Activated T-helper 17 cell treated with anti-CD3 and anti-CD28 coated beads, Interleukin-2, amount 50 U/mL, for 72 hours (primary cell): ENCODE results near the gene FHOD3. TPM values are rescaled to one million over a fixed set of nuclear protein-coding genes. Genes with fewer than 3 reads are reported as not detected.
"Not testable (repeated sequence)": the region's sequence is repeated elsewhere in the genome, so short reads cannot be mapped to it uniquely, and the experiment has no call there.

ENCODE experiments used
- ATAC-seq: fragments of 150-1000 bp; cut with Tn5 transposase; replicated peaks from 2 replicates; pipeline ENCODE4 v1.10.0; 2021; ENCODE audit warnings: mild to moderate bottlenecking, moderate library complexity
- H3K27ac Mint-ChIP-seq: one replicate; pipeline ENCODE4 v1.8.0; 2022; ENCODE audit warnings: mixed read lengths
- H3K27me3 Mint-ChIP-seq: one replicate; pipeline ENCODE4 v1.8.0; 2022; ENCODE audit warnings: mixed read lengths
- H3K36me3 Mint-ChIP-seq: one replicate; pipeline ENCODE4 v1.8.0; 2022; ENCODE audit warnings: low read depth, mild to moderate bottlenecking, mixed read lengths
- H3K4me1 Mint-ChIP-seq: one replicate; pipeline ENCODE4 v1.8.0; 2022; ENCODE audit warnings: mixed read lengths
- H3K4me3 Mint-ChIP-seq: one replicate; pipeline ENCODE4 v1.8.0; 2022; ENCODE audit warnings: mild to moderate bottlenecking, mixed read lengths
- H3K9me3 Mint-ChIP-seq: one replicate; pipeline ENCODE4 v1.8.0; 2022; ENCODE audit warnings: mixed read lengths
- total RNA-seq, 2 donors: library from RNA; stranded (reverse); gene quantifications; one replicate each; pipeline ENCODE4 v1.2.3, GENCODE V29; 2022

The FHOD3 gene
- total RNA-seq, 2 donors from 2014 or later, result not detected

DNA sequence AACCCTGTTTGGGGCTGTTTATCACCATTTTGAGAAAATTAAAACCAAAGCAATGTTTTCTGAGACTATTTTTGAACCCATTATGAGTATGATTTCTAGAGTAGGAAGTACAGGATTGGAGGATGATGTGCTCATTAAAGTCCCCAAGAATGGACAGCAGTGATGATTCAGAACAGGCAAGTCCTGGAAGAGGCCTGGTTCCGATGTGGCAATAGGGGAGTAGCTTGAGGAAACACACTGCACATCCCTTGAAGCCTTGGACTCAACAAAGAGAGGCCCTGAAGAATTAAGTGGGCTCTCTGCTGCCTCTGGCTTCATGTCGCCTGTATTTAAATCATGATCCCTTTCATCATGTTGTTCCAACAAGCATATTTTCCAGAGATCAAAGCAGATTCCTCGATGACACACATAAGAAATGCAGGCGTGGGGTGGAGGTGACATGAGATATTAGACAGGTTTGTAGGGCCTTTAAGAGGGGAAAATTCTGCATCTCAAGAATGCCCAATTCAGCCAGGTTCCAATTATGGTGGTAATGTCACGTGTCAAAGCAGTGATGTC, 242.2 kb downstream of the FHOD3 start:
- Mint-ChIP-seq H3K27me3 (peaks cover 2% of the 10 kb centered on the region), H3K4me3 (no peak overlapping the region), H3K27ac (no peak overlapping the region), H3K4me1 (no peaks in the 10 kb centered on the region), H3K9me3 (no peaks in the 10 kb centered on the region), H3K36me3 (no peaks in the 10 kb centered on the region)
- no peak for ATAC-seq

DNA sequence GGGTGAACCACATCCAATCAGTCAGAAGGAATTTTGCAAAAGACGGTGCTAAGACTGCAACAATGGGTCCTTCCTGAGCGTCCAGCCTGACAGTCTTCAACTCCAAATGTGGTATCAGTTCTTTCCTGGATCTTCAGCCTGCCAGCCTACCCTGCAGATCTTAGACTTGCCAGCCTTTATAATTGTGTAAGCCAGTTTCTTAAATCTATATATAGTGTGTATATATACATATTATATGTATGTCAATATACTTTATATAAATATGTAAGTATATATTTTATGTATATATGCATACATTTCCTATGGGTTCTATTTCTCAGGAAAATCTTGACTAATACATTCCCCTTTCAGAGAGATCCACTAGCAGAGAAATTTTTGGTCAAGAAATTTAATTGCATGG, 245.5 kb downstream of the FHOD3 start:
- ATAC-seq, result no peak
- no peak overlapping the region for H3K27ac Mint-ChIP-seq
- H3K9me3 Mint-ChIP-seq, result no peaks in the 10 kb centered on the region
- no peaks in the 10 kb centered on the region for H3K4me1 Mint-ChIP-seq
- H3K27me3 Mint-ChIP-seq, result no peaks in the 10 kb centered on the region
- H3K36me3 Mint-ChIP-seq, result no peaks in the 10 kb centered on the region
- no peak overlapping the region for H3K4me3 Mint-ChIP-seq

DNA sequence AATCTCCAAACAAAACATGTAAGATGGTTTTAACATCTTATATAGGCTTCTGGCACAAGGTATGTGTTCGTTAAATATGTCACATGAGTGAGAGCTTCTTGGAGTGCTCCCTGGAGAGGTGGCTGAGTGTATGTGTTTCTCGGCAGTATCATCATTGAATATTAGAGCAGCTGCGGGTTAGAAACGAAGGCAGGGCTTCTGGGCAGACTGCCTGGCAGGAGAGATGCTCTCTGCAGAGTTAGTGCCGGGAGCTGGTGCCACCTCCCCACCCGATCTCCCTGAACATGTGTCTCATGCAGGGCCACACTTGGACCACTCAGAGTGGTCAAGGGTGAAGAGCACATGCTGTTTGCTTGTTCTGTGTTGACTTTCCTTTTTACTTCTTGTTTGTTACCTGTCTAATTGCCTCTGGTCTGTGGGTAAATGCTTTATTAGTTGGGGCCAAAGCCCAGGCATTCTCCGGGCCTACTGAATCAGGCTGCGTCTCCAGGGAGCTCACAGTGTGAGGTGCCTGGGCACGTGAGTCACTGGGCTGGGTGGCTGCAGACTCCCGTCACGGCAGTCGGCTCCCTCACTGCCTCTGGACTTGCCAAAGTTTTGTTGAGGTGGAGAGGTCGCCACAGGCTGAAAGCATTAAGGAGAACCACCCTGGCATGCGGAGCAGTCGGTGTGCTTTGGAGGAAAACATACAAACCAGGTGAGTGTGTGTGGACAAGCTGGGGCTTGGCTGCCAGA, 246.6 kb downstream of the FHOD3 start:
- no peaks in the 10 kb centered on the region for H3K4me1 Mint-ChIP-seq
- no peak overlapping the region for H3K27ac Mint-ChIP-seq
- H3K9me3 Mint-ChIP-seq, result no peaks in the 10 kb centered on the region
- no peaks in the 10 kb centered on the region for H3K27me3 Mint-ChIP-seq
- H3K36me3 Mint-ChIP-seq, result no peaks in the 10 kb centered on the region
- no peak for ATAC-seq
- no peak overlapping the region for H3K4me3 Mint-ChIP-seq

DNA sequence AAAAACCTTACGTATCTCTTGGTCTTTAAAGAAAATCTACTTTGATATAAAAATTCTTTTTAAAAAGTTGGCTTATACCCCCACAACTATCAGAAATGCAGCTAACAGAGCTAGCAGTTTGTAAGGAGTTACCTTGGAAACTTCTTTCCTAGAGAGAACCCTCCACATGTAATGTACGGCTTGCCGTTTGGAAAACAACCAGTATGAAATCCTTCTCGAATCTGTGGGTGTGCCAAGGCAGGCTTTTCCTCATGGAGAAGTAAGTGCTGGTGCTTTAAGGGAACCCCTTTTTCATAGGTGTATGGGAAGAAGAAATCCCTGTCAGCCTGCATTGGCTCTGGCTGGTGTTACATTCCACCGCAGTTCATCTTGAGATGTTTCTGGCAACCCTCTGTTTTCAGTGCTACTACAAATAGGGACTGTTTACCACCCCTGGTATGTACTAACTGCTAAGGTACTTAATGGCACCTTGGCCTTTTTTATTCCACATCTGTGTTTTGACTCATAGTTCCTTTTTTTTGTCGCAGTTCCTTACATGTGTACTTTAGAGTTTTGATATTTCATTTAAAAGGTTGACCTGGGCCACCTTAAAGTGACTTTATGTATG, 248.4 kb downstream of the FHOD3 start:
- Mint-ChIP-seq H3K27ac (no peak overlapping the region), H3K4me1 (no peaks in the 10 kb centered on the region), H3K27me3 (no peaks in the 10 kb centered on the region), H3K4me3 (no peak overlapping the region), H3K36me3 (no peaks in the 10 kb centered on the region), H3K9me3 (no peaks in the 10 kb centered on the region)
- ATAC-seq, result no peak

DNA sequence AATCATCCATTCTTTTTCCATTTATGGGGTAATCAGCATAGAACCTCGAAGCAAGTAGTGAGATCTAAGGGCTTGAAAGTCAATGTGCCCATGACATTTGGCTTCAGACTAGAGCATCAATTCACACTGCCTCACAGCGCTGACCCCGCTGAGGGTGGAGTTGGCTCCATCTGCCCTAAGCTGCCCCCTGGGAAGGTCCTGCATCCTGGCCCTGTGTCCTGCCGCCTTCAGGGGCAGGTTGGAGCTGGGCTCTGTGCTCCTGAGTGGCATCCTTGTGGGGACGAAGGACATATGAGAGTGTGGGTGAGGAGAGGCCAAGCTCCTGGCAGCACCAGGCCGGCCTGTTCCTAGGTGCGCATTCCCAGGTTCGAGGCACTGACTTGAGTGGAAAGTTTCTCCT, 249.4 kb downstream of the FHOD3 start:
- H3K36me3 Mint-ChIP-seq, result no peaks in the 10 kb centered on the region
- H3K27ac Mint-ChIP-seq, result no peak overlapping the region
- no peaks in the 10 kb centered on the region for H3K4me1 Mint-ChIP-seq
- H3K4me3 Mint-ChIP-seq, result no peak overlapping the region
- no peak for ATAC-seq
- no peaks in the 10 kb centered on the region for H3K9me3 Mint-ChIP-seq
- no peaks in the 10 kb centered on the region for H3K27me3 Mint-ChIP-seq

DNA sequence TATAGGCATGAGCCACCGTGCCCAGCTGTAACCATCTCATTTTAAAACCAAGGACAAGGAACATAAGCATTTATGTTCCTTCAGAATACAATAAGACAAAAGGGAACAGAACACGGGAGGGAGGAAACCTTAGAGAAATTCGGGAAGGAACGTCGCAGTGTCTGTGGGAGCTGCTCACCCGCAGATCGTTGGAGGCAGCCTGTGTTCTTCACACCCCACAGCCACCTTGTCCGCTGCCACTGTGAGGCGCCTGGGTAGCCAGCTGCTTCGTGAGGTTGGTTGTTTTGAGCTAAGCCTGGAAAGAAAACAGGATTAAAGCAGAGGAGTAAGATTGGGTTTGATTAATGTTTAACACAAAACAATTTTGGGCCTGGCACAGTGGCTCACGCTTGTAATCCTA, 250.0 kb downstream of the FHOD3 start:
- H3K27ac Mint-ChIP-seq, result no peak overlapping the region
- no peaks in the 10 kb centered on the region for H3K9me3 Mint-ChIP-seq
- H3K27me3 Mint-ChIP-seq, result peaks cover 3% of the 10 kb centered on the region
- no peak overlapping the region for H3K4me3 Mint-ChIP-seq
- no peak for ATAC-seq
- no peaks in the 10 kb centered on the region for H3K36me3 Mint-ChIP-seq
- H3K4me1 Mint-ChIP-seq, result no peaks in the 10 kb centered on the region

DNA sequence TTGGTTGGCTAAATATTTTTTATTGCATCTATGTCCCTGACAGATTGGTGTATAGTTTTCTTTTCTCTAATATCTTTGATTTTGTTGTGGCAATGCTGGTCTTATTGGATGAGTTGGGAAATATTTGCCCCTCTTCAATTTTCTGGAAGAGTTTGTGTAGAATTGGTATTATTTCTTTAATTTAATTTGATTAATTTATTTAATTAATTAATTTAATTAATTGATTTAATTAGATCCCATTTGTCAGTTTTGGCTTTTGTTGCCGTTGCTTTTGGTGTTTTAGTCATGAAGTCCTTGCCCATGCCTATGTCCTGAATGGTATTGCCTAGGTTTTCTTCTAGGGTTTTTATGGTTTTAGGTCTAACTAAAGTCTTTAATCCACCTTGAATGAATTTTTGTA, 253.8 kb downstream of the FHOD3 start:
- not testable (repeated sequence) for H3K27ac Mint-ChIP-seq, ATAC-seq, H3K4me1 Mint-ChIP-seq, H3K4me3 Mint-ChIP-seq, H3K27me3 Mint-ChIP-seq, H3K36me3 Mint-ChIP-seq, H3K9me3 Mint-ChIP-seq

DNA sequence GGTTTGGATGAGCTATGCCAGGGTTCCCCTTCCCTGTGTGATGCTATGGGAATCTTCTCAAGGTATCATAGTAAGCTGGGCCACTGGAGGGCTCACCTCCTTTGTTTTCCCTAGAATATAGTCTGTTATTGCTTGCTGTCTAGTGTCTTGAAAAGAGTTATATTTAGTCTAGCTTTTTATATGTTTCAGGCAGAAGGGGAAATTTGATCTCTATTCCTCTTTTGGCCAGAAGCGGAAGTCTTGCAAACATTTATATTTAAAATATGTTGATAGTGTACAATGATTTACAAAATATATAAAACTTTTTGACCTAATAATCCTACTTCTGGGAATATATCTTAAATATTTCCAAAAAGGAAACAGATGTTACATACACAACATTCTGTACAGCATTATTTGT, 260.7 kb downstream of the FHOD3 start:
- H3K9me3 Mint-ChIP-seq, result no peaks in the 10 kb centered on the region
- no peak for ATAC-seq
- H3K27ac Mint-ChIP-seq, result no peak overlapping the region
- H3K4me1 Mint-ChIP-seq, result no peaks in the 10 kb centered on the region
- no peak overlapping the region for H3K4me3 Mint-ChIP-seq
- H3K36me3 Mint-ChIP-seq, result no peaks in the 10 kb centered on the region
- peaks cover 15% of the 10 kb centered on the region for H3K27me3 Mint-ChIP-seq

DNA sequence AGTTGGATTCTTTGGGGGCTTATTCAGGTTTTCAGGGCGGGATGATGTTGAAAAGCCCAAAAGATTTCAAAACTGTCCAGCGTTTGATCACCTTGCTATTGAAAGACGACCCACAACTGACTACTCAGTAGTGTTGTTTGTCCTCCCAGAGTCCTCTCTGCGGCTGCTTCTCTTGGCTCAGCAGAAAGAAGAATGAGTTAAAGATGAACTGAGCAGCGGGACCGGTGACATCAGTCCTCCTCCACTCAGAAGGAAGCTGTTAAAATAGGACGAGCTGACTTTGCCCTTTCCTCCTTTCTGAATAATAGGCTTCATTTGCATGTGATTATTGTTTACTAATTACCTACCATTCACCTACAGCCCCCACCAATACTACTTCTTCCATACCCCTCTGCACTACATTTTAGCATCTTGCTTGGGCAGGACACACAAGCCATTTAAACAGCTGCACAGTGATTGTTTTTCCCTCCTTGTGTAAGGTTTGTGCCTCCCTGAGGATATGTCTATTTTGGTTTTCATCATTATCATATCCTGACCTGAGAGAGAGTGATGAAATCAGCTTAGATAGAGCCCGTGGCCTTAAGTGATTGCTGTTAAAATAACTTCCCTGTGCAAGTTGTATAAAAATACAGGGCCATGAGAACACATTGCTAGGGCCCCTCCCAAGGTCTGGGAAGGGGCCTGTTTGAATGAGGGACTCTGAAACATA, 261.8 kb downstream of the FHOD3 start:
- Mint-ChIP-seq H3K4me3 (no peak overlapping the region), H3K9me3 (no peaks in the 10 kb centered on the region), H3K27me3 (peaks cover 17% of the 10 kb centered on the region), H3K4me1 (no peaks in the 10 kb centered on the region), H3K27ac (no peak overlapping the region), H3K36me3 (no peaks in the 10 kb centered on the region)
- no peak for ATAC-seq

DNA sequence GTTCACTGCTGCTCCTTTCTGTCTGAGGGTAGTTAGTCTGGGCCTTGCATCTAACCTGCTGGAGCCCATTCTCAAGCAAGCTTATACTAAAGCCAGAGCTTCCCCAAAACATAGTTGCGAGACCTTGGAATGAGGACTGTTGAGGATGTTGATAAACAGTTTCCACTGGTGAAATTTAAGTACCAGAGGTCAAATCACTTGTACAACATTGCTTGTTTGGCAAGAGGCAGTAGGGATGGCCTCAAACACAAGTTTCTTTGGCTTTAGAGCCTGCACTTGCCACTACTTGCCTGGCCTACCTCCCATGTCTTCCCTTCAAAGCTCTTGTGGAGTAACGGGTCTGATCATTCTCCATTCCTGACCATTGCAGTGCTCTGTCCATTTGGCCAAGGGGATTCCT, 262.7 kb downstream of the FHOD3 start:
- Mint-ChIP-seq H3K27ac (no peak overlapping the region), H3K27me3 (peaks cover 23% of the 10 kb centered on the region), H3K4me3 (no peak overlapping the region), H3K36me3 (no peaks in the 10 kb centered on the region), H3K9me3 (no peaks in the 10 kb centered on the region), H3K4me1 (no peaks in the 10 kb centered on the region)
- ATAC-seq, result no peak

DNA sequence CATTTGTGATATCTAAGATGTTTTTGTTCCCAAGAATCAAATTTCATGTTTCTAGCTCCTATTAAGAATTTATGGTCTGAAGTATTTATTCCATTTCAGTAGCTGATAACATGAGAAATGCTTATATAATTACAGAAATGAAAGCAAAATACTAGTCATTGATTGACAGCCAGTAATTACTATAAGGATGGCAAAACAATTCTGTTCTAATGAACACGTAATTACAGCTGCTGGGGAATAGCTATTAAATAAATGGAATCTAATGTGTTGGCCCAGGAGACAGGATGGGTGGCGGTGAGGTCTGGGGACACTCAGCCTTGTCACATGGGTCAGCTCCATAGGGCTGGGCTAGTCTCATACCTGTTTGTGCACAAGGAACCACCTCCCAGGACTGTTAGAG, 263.5 kb downstream of the FHOD3 start:
- Mint-ChIP-seq H3K4me3 (no peak overlapping the region), H3K27ac (no peak overlapping the region), H3K4me1 (no peaks in the 10 kb centered on the region), H3K27me3 (peaks cover 28% of the 10 kb centered on the region), H3K9me3 (no peaks in the 10 kb centered on the region), H3K36me3 (no peaks in the 10 kb centered on the region)
- ATAC-seq, result no peak

DNA sequence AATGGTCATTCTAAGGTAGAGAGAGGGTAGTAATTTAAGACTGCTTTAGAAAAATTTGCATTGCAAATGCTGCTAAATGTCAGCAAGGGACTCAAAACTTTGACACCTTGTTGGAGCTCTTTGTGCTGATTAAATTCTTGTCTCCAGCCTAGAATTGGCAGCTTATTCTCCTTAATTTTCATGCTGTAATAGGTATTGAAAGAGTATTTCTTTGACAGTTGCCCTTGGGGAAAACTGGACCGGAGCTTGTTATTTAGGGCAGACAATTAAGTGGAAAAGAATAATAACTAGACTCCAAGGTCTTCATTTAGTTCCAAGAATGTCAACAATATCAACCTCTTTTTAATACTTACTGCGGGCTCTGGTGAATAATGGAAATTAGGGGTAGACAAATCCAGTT, 267.3 kb downstream of the FHOD3 start:
- no peaks in the 10 kb centered on the region for H3K4me1 Mint-ChIP-seq
- no peaks in the 10 kb centered on the region for H3K36me3 Mint-ChIP-seq
- H3K4me3 Mint-ChIP-seq, result no peak overlapping the region
- H3K27ac Mint-ChIP-seq, result no peak overlapping the region
- ATAC-seq, result no peak
- peaks cover 16% of the 10 kb centered on the region for H3K27me3 Mint-ChIP-seq
- H3K9me3 Mint-ChIP-seq, result no peaks in the 10 kb centered on the region

DNA sequence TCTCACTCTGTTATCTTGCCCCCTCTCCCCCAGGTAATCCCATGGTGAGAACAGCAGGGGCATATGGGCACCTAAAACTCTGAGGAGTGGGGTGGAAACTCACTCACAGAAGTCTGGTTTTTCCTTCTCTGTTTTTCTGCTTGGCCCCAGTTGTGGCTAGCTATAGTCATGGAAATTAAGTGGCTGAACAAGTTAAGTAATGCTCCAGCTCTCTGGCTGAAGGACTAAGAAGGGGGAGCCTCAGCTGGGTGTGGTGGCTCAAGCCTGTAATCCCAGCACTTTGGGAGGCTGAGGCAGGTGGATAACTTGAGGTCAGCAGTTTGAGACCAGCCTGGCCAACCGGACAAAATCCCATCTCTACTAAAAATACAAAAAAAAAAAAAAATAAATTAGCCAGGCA, 270.3 kb downstream of the FHOD3 start:
- Mint-ChIP-seq H3K27me3 (peaks cover 16% of the 10 kb centered on the region), H3K27ac (no peak overlapping the region), H3K9me3 (no peaks in the 10 kb centered on the region), H3K36me3 (no peaks in the 10 kb centered on the region), H3K4me1 (no peaks in the 10 kb centered on the region), H3K4me3 (no peak overlapping the region)
- no peak for ATAC-seq

DNA sequence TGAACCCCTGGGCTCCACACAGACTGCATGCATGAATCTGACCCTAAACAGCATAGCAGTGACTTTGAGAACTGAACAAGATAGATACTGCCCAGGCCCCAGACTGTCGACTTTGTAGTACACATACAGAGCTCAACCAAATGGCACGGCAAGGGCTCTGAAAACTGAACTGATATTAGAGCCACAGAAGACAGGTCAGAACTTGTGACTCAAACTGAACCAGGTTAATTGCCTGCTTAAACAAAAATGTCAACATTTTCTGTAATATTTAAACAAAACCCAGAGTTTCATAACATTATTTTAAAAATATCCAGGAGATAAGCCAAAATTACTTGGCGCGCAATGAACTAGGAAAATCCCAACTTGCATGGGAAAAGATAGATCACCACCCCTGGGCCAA, 271.0 kb downstream of the FHOD3 start:
- ATAC-seq, result no peak
- H3K36me3 Mint-ChIP-seq, result no peaks in the 10 kb centered on the region
- no peaks in the 10 kb centered on the region for H3K9me3 Mint-ChIP-seq
- no peak overlapping the region for H3K4me3 Mint-ChIP-seq
- no peaks in the 10 kb centered on the region for H3K4me1 Mint-ChIP-seq
- H3K27ac Mint-ChIP-seq, result no peak overlapping the region
- H3K27me3 Mint-ChIP-seq, result peaks cover 16% of the 10 kb centered on the region
